HepG2 (cell line): Measurements from ENCODE around the gene TCFL5. TPM values are rescaled to one million over a fixed set of nuclear protein-coding genes. Genes with fewer than 3 reads are reported as not detected.

Source experiments
- DMTF1 ChIP-seq: sonication (generic); formaldehyde crosslinking; IDR thresholded peaks from 2 replicates; pipeline ENCODE4 v1.4.0; 2020; ENCODE audit warnings: mild to moderate bottlenecking, missing genetic modification reagents
- E2F5 ChIP-seq: sonication (generic); formaldehyde crosslinking; conservative IDR thresholded peaks from 2 replicates; pipeline ENCODE4 v1.4.0; 2020; ENCODE audit warnings: missing genetic modification reagents
- FOSL1 ChIP-seq: sonication (generic); formaldehyde crosslinking; IDR thresholded peaks from 2 replicates; pipeline ENCODE4 v1.9.0; 2021; ENCODE audit warnings: missing genetic modification reagents, borderline replicate concordance
- FOXA1 ChIP-seq, 2 experiments: fragments of 450-650 bp in 1 of 2; sonication (generic) in 1 of 2; formaldehyde crosslinking in 1 of 2; IDR thresholded peaks; 2 replicates each; pipeline versions ENCODE4 v1.4.0 to v1.6.1; 2016 to 2020; ENCODE audit warnings: missing genetic modification reagents in 1 of 2
- FOXC1 ChIP-seq: sonication (generic); formaldehyde crosslinking; IDR thresholded peaks from 2 replicates; pipeline ENCODE4 v1.8.0; 2022; ENCODE audit warnings: mild to moderate bottlenecking, missing genetic modification reagents, borderline replicate concordance
- GMEB1 ChIP-seq: sonication (generic); formaldehyde crosslinking; IDR thresholded peaks from 2 replicates; pipeline ENCODE4 v1.5.1; 2020; ENCODE audit warnings: missing genetic modification reagents, mild to moderate bottlenecking, borderline replicate concordance
- IRF1 ChIP-seq: sonication (generic); formaldehyde crosslinking; IDR thresholded peaks from 2 replicates; pipeline ENCODE4 v1.4.0; 2020; ENCODE audit warnings: low read depth, mild to moderate bottlenecking, missing genetic modification reagents
- MAFK ChIP-seq, 2 experiments: IDR thresholded peaks in 1 of 2; conservative IDR thresholded peaks in 1 of 2; 2 replicates each; pipeline ENCODE4 v1.6.1; 2011; ENCODE audit warnings: improper control_type of control experiment in 2 of 2, low read length in 2 of 2
- MTERF4 ChIP-seq: sonication (generic); formaldehyde crosslinking; IDR thresholded peaks from 2 replicates; pipeline ENCODE4 v1.8.0; 2023; ENCODE audit warnings: mild to moderate bottlenecking, missing genetic modification reagents
- MYPOP ChIP-seq: sonication (generic); formaldehyde crosslinking; IDR thresholded peaks from 2 replicates; pipeline ENCODE4 v1.8.1; 2023; ENCODE audit warnings: mild to moderate bottlenecking, moderate library complexity, missing genetic modification reagents
- PPARG ChIP-seq: conservative IDR thresholded peaks from 2 replicates; pipeline ENCODE4 v1.6.1; 2016; ENCODE audit warnings: missing biosample characterization, missing genetic modification reagents
- RFXANK ChIP-seq: IDR thresholded peaks from 2 replicates; pipeline ENCODE4 v1.6.1; 2016
- XRCC5 ChIP-seq: fragments of 200-400 bp; formaldehyde crosslinking; optimal IDR thresholded peaks from 2 replicates; pipeline ENCODE3; 2017; ENCODE audit warnings: mild to moderate bottlenecking, low read length
- ZC3H13 ChIP-seq: sonication (generic); formaldehyde crosslinking; IDR thresholded peaks from 2 replicates; pipeline ENCODE4 v1.8.1; 2023; ENCODE audit warnings: mild to moderate bottlenecking, missing genetic modification reagents, moderate library complexity
- ZFP41 ChIP-seq: sonication (generic); formaldehyde crosslinking; IDR thresholded peaks from 2 replicates; pipeline ENCODE4 v1.4.0; 2020; ENCODE audit warnings: mild to moderate bottlenecking, missing genetic modification reagents, borderline replicate concordance
- ZGPAT ChIP-seq: IDR thresholded peaks from 2 replicates; pipeline ENCODE4 v1.6.1; 2016; ENCODE audit warnings: mild to moderate bottlenecking
- ZKSCAN8 ChIP-seq: IDR thresholded peaks from 2 replicates; pipeline ENCODE4 v1.6.1; 2016; ENCODE audit warnings: borderline replicate concordance, missing genetic modification reagents, missing compliant biosample characterization
- ZNF577 ChIP-seq: sonication (generic); formaldehyde crosslinking; IDR thresholded peaks from 2 replicates; pipeline ENCODE4 v1.4.0; 2020; ENCODE audit warnings: mild to moderate bottlenecking, low read depth, missing genetic modification reagents, borderline replicate concordance
- polyA plus RNA-seq, 8 experiments: library from polyadenylated mRNA; depleted of rRNA in 3 of 8; stranded (reverse) in 7 of 8; unstranded in 1 of 8; fragments of >200 nt; fragmentation: Illumina TruSeq in 4 of 8; extraction: Trizol in 4 of 8; gene quantifications; 2 replicates each; pipeline versions ENCODE4 v1.2.1 to v1.2.3, GENCODE V29; 2011 to 2016; ENCODE audit warnings: low read depth in 4 of 8, missing spikeins in 1 of 8, mixed read lengths in 1 of 8; ENCODE audit not compliant: insufficient read depth in 1 of 8
- total RNA-seq, 5 experiments: library from RNA; depleted of rRNA; stranded (reverse); fragments of >200 nt; fragmentation: Illumina TruSeq; extraction: Trizol; gene quantifications; 2 replicates each; pipeline ENCODE4 v1.2.3, GENCODE V29; 2016; ENCODE audit warnings: low read depth in 1 of 5

TCFL5 gene
- total and polyA plus RNA-seq, 2 of the 13 experiments (the other 11 are each of a cell fraction or from before 2014, with no cell fraction given): 14.8 to 20.0 TPM

- TF ChIP-seq MYPOP (peak; percentile 94), ZFP41 (peak; percentile 89), ZNF577 (CRISPR knock-in tag) (no peak), ZGPAT (CRISPR knock-in tag) (peak; percentile 92), ZKSCAN8 (CRISPR knock-in tag) (peak; percentile 75; the same call in 1 of the 2 replicates), MTERF4 (CRISPR knock-in tag) (peak; percentile 95), DMTF1 (no peak), FOSL1 (CRISPR knock-in tag) (no peak), XRCC5 (peak; percentile 80), FOXA1 (IDR thresholded peaks at IDR 0.05) (no peak), FOXA1 (CRISPR knock-in tag; IDR thresholded peaks at IDR 0.05) (peak; percentile 65), GMEB1 (peak; percentile 98), FOXC1 (CRISPR knock-in tag) (peak; percentile 95), IRF1 (0 out of 2 replicates have a peak, but pooled peaks have one; percentile 50), MAFK (conservative IDR thresholded peaks at IDR 0.05 in 1 of 2, IDR thresholded peaks at IDR 0.05 in 1 of 2; ENCODE audit: low read length in 2 of 2) (no peak), PPARG (CRISPR knock-in tag) (peak; percentile 76; the same call in 1 of the 2 replicates), ZC3H13 (CRISPR knock-in tag) (peak; percentile 79; the same call in 1 of the 2 replicates), RFXANK (CRISPR knock-in tag) (no peak), E2F5 (CRISPR knock-in tag) (no peak)
These were observed at the start of gene TCFL5 (continued) for GRCh38 chr20:62861726-62862336.
